HFFc6 (cell line): ENCODE results near the gene NIPSNAP2. TPM values are rescaled to one million over a fixed set of nuclear protein-coding genes. Genes with fewer than 3 reads are reported as not detected.
"Not testable (repeated sequence)": the region's sequence is repeated elsewhere in the genome, so short reads cannot be mapped to it uniquely, and the experiment has no call there.

Experiments used
- DNase-seq: peaks from one replicate; pipeline ENCODE4 v3.0.0-alpha.2; 2018
- H3K27ac Mint-ChIP-seq: 2 replicates; pipeline ENCODE4 v1.8.0; 2020; ENCODE audit warnings: mild to moderate bottlenecking, mixed read lengths
- H3K27me3 Mint-ChIP-seq: 2 replicates; pipeline ENCODE4 v1.8.0; 2021; ENCODE audit warnings: mild to moderate bottlenecking, moderate library complexity, mixed read lengths; ENCODE audit not compliant: insufficient read depth
- H3K36me3 Mint-ChIP-seq: 2 replicates; pipeline ENCODE4 v1.8.0; 2021; ENCODE audit warnings: low read depth, mixed read lengths
- H3K4me1 Mint-ChIP-seq: 2 replicates; pipeline ENCODE4 v1.8.0; 2020; ENCODE audit warnings: low read depth, mixed read lengths
- H3K4me3 Mint-ChIP-seq: 2 replicates; pipeline ENCODE4 v1.8.0; 2020; ENCODE audit warnings: mild to moderate bottlenecking, moderate library complexity, mixed read lengths
- H3K9me3 Mint-ChIP-seq: 2 replicates; pipeline ENCODE4 v1.8.0; 2020; ENCODE audit warnings: mild to moderate bottlenecking, mixed read lengths
- total RNA-seq, 6 experiments: library from RNA; stranded (reverse); fragmentation: NEBNext Ultra II Directional; extraction: Animal tissue kit (Norgen Biotek cat#: 25700); gene quantifications; 2 replicates in 1 of 6; 3 replicates in 5 of 6; pipeline ENCODE4 v1.2.3, GENCODE V29; 2021
- TF ChIP-seq, protein P1 (sequence below): fragments of 200-600 bp; sonication (generic); IDR thresholded peaks from 2 replicates; pipeline ENCODE4 v1.5.0; 2021; ENCODE audit warnings: antibody characterized with exemption, mild to moderate bottlenecking

Gene NIPSNAP2
- total RNA-seq, 6 experiments from 2014 or later = 27.6 to 34.0 (median 30.6) TPM

DNA sequence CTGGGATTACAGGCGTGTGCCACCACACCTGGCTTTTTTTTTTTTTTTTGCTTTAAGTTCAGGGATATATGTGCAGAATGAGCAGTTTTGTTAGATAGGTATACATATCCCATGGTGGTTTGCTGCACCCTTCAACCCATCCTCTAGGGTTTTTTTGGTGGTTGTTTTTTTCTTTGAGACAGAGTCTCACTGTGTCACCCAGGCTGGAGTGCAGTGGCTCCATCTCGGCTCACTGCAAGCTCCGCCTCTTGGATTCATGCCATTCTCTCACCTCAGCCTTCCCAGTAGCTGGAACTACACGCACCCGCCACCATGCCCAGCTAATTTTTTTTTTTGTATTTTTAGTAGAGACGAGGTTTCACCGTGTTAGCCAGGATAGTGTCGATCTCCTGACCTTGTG lies 84.4 kb downstream of the NIPSNAP2 start:
- H3K4me1 Mint-ChIP-seq = peaks cover 38% of the 10 kb centered on the region
- not testable (repeated sequence) for DNase-seq, H3K4me3 Mint-ChIP-seq, H3K27ac Mint-ChIP-seq, H3K36me3 Mint-ChIP-seq, H3K9me3 Mint-ChIP-seq, H3K27me3 Mint-ChIP-seq
- TF ChIP-seq, protein P1, sequence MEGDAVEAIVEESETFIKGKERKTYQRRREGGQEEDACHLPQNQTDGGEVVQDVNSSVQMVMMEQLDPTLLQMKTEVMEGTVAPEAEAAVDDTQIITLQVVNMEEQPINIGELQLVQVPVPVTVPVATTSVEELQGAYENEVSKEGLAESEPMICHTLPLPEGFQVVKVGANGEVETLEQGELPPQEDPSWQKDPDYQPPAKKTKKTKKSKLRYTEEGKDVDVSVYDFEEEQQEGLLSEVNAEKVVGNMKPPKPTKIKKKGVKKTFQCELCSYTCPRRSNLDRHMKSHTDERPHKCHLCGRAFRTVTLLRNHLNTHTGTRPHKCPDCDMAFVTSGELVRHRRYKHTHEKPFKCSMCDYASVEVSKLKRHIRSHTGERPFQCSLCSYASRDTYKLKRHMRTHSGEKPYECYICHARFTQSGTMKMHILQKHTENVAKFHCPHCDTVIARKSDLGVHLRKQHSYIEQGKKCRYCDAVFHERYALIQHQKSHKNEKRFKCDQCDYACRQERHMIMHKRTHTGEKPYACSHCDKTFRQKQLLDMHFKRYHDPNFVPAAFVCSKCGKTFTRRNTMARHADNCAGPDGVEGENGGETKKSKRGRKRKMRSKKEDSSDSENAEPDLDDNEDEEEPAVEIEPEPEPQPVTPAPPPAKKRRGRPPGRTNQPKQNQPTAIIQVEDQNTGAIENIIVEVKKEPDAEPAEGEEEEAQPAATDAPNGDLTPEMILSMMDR = 0 out of 2 replicates have a peak, but pooled peaks have one; percentile 6

Other genes starting within 250 kb of the NIPSNAP2 start
- gene SEPTIN14, start 101.8 kb upstream of the NIPSNAP2 start, total RNA-seq = not detected
- gene ZNF713, start 77.1 kb upstream of the NIPSNAP2 start, total RNA-seq = under 1 TPM; 0.31 to 0.94 (median 0.70) TPM
- gene MRPS17, start 12.7 kb upstream of the NIPSNAP2 start, total RNA-seq = 10 to 100 TPM; 14.5 to 20.1 (median 16.2) TPM
- 10 to 100 TPM; 20.3 to 27.1 (median 21.8) TPM for gene PSPH, start 86.9 kb downstream of the NIPSNAP2 start, total RNA-seq
- gene CCT6A, start 87.2 kb downstream of the NIPSNAP2 start, total RNA-seq = 100 to 1,000 TPM; 164 to 197 (median 180) TPM
- 100 to 1,000 TPM; 117 to 151 (median 127) TPM for gene SUMF2, start 99.7 kb downstream of the NIPSNAP2 start, total RNA-seq
- under 1 TPM in 5 of 6 experiments, not detected in 1; 0.19 to 0.68 (median 0.30) TPM for gene PHKG1, start 128.4 kb downstream of the NIPSNAP2 start, total RNA-seq
- 100 to 1,000 TPM; 386 to 430 (median 398) TPM for gene CHCHD2, start 141.9 kb downstream of the NIPSNAP2 start, total RNA-seq
- gene NUPR2, start 151.8 kb downstream of the NIPSNAP2 start, total RNA-seq = not detected